B cell (primary cell): ENCODE data around the gene IL10RA.

Experiments used
- CTCF ChIP-seq: fragments of 200-600 bp; IDR thresholded peaks from one replicate; pipeline ENCODE4 v1.8.0; 2022; ENCODE audit warnings: antibody characterized with exemption, mild to moderate bottlenecking
- EZH2 ChIP-seq: IDR thresholded peaks from 2 replicates; pipeline ENCODE4 v1.6.1; 2012; ENCODE audit warnings: borderline replicate concordance, low read depth, mild to moderate bottlenecking, moderate library complexity, low read length; ENCODE audit not compliant: insufficient read depth, poor library complexity, severe bottlenecking

- TF ChIP-seq CTCF: no peak
- TF ChIP-seq EZH2: no peak
Observed at GRCh38 chr11:118028626-118029025, 42.4 kb downstream of the IL10RA start.
